ENCODE data around the gene DLGAP5.

Gene DLGAP5

DNA sequence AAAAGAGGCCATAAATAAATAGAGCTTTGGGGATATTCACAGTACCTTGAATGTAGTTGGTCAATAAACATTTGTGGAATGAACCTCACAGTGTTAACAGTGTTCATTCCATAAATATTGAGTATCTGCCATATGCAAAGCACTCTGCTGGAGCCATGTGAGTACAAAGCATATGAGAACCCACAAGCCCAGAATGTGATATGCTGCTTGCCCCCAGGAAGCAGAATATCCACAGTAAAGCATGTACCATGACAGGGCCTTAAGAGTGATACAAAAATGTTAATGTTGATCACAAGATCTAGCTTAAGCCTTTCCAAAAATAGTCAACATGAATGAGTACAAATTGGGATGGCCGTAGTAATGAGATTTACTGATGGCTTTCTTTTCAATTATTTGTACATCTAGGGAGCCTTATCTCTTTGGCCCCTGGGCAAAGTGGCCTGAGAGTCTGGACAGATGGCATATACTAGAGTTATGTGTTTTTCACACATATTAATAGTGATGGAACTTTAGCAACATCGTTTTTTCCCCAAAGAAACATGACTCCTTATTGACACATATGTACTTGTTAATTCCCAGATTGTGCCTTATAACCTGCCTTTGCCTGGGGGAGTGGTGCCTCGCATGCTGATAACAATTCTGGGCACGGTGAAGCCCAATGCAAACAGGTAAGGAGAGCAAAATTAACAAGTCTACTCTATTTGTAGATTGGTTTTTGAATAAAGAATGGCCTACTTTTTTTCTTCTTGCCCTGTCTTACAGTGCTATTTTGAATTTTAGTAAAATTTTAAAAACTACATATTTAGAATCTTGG lies 51.5 kb downstream of the DLGAP5 start:
- TF ChIP-seq, protein P1, sequence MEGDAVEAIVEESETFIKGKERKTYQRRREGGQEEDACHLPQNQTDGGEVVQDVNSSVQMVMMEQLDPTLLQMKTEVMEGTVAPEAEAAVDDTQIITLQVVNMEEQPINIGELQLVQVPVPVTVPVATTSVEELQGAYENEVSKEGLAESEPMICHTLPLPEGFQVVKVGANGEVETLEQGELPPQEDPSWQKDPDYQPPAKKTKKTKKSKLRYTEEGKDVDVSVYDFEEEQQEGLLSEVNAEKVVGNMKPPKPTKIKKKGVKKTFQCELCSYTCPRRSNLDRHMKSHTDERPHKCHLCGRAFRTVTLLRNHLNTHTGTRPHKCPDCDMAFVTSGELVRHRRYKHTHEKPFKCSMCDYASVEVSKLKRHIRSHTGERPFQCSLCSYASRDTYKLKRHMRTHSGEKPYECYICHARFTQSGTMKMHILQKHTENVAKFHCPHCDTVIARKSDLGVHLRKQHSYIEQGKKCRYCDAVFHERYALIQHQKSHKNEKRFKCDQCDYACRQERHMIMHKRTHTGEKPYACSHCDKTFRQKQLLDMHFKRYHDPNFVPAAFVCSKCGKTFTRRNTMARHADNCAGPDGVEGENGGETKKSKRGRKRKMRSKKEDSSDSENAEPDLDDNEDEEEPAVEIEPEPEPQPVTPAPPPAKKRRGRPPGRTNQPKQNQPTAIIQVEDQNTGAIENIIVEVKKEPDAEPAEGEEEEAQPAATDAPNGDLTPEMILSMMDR (IDR thresholded peaks at IDR 0.05), result no peak
- Histone ChIP-seq H3K27ac (peak overlapping the region; percentile 82), H3K27me3 (no peaks in the 10 kb centered on the region), H3K36me3 (peaks cover 49% of the 10 kb centered on the region), H3K9me3 (no peaks in the 10 kb centered on the region), H3K4me3 (ENCODE audit: low read depth in 1 of 2, low read length in 1 of 2) (no peak overlapping the region), H3K4me1 (ENCODE audit: control insufficient read depth in 1 of 2, insufficient read depth in 1 of 2, low read depth in 1 of 2, low read length in 1 of 2) (peaks cover 48% of the 10 kb centered on the region in 2 experiments)

DNA sequence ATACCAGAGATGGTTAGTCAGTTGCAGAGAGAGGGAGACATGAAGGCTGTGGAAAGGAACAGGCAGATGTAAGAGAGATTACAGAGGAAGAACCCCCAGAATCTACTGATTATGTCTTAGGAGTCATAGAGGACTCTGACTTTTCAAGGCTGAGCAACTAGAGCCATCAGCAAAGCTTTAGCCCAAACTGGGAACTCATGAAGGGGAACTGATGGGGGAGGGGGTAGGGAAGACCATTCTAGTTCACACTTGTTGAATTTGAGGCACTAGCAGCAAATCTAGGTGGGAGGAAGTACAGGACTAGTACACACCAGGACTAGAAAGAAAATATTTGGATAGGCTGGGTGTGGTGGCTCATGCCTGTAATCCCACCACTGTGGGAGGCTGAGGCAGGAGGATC lies 52.2 kb downstream of the DLGAP5 start:
- H3K36me3 ChIP-seq, result peaks cover 41% of the 10 kb centered on the region
- no peaks in the 10 kb centered on the region for H3K27me3 ChIP-seq
- TF ChIP-seq, protein P1 (IDR thresholded peaks at IDR 0.05), result no peak
- H3K9me3 ChIP-seq, result no peaks in the 10 kb centered on the region
- peaks cover 48% of the 10 kb centered on the region in 2 experiments for H3K4me1 ChIP-seq (ENCODE audit: control insufficient read depth in 1 of 2, insufficient read depth in 1 of 2, low read depth in 1 of 2, low read length in 1 of 2)
- peak overlapping the region in 1 of 2 experiments; percentile 23 for H3K4me3 ChIP-seq (ENCODE audit: low read depth in 1 of 2, low read length in 1 of 2)
- H3K27ac ChIP-seq, result peak overlapping the region; percentile 82

DNA sequence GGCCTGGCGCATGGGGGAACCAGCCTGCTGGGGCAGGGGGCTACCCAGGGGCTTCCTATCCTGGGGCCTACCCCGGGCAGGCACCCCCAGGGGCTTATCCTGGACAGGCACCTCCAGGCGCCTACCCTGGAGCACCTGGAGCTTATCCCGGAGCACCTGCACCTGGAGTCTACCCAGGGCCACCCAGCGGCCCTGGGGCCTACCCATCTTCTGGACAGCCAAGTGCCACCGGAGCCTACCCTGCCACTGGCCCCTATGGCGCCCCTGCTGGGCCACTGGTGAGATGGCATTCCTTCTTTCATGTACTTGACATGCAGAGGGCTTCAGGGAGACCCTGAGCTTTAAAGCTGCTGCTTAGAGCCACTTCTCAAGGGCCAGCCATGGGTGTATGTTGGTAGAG lies 53.3 kb downstream of the DLGAP5 start:
- Histone ChIP-seq H3K27me3 (no peaks in the 10 kb centered on the region), H3K9me3 (no peaks in the 10 kb centered on the region), H3K27ac (peak overlapping the region; percentile 82), H3K4me3 (ENCODE audit: low read depth in 1 of 2, low read length in 1 of 2) (no peak overlapping the region), H3K4me1 (ENCODE audit: control insufficient read depth in 1 of 2, insufficient read depth in 1 of 2, low read depth in 1 of 2, low read length in 1 of 2) (peaks cover 48 to 57% of the 10 kb centered on the region in 2 experiments), H3K36me3 (peaks cover 31% of the 10 kb centered on the region)
- TF ChIP-seq, protein P1 (IDR thresholded peaks at IDR 0.05), result no peak

DNA sequence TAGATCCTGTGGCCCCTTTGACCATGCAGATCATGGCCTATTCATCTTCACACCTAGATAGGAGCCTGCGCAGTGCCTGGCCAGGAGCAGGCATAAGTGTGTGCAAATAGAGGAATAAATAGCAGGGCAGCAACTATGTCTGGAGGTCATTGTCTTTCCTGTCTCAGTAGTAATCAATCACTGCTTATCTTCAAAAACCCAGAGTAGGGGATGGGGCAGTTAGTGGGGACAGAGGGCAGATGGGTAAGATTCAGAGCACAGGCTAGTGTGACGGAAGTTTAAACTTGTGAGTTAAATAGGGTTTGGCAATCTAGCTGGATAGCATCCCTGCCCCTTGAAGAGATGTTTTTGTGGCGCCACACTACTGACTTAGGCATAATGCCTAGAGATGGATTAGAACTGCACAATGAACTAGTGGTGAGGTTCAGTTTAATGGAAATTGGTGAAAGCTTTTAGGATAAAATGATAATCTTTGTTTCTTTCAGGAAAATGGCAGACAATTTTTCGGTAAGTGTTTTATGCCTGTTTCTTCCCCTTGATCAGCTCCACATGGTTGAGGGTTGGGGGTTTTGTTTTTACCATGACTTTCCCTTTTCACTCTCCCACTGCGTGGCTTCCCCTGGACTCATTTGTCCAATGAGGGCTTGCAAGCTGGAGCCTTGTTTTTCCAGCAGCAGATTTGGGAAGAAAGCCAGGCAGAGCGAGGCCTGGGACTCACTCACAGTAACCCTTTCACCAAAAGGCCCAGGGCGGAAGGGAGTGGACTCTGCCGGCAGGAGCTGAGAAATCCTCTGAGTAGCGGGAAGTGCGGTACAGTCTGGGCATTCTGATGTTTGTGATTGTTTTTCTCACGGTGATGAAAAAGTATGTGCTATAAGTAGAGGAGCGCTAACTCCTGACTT lies 54.2 kb downstream of the DLGAP5 start:
- Histone ChIP-seq H3K27me3 (no peaks in the 10 kb centered on the region), H3K9me3 (no peaks in the 10 kb centered on the region), H3K27ac (no peak overlapping the region), H3K4me3 (ENCODE audit: low read depth in 1 of 2, low read length in 1 of 2) (no peak overlapping the region), H3K4me1 (ENCODE audit: control insufficient read depth in 1 of 2, insufficient read depth in 1 of 2, low read depth in 1 of 2, low read length in 1 of 2) (peaks cover 49 to 64% of the 10 kb centered on the region in 2 experiments), H3K36me3 (peaks cover 22% of the 10 kb centered on the region)
- TF ChIP-seq, protein P1 (IDR thresholded peaks at IDR 0.05), result no peak

DNA sequence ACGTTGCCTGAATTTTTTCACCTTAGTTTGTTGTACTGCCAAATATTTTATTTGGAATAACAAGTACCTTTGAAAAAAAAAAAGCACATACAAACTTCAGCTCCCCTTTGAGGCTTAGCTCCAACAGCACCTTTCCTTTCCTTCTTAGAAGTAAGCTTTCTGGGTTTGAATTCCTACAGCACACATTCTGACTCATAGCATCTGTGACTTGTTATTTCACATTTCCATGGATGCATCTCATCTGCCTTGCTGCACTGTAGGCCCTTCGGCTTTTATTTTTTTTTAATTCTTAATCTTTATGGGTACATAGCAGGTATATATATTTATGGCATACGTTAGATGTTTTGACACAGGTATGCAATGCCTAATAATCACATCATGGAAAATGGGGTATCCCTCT lies 55.1 kb downstream of the DLGAP5 start:
- Histone ChIP-seq H3K4me1 (ENCODE audit: control insufficient read depth in 1 of 2, insufficient read depth in 1 of 2, low read depth in 1 of 2, low read length in 1 of 2) (peaks cover 56 to 72% of the 10 kb centered on the region in 2 experiments), H3K4me3 (ENCODE audit: low read depth in 1 of 2, low read length in 1 of 2) (no peak overlapping the region)

More for the DNA sequence above, 55.1 kb downstream of the DLGAP5 start:
- TF ChIP-seq, protein P1 (IDR thresholded peaks at IDR 0.05), result no peak
- Histone ChIP-seq H3K36me3 (peaks cover 15% of the 10 kb centered on the region), H3K9me3 (no peaks in the 10 kb centered on the region), H3K27me3 (no peaks in the 10 kb centered on the region), H3K27ac (no peak overlapping the region)
